GM23338 (cell line): Measurements from ENCODE around the gene IFNA4. TPM values are rescaled to one million over a fixed set of nuclear protein-coding genes. Genes with fewer than 3 reads are reported as not detected.

Experiments used
- ATAC-seq: fragments of 200-7000 bp; cut with Tn5 transposase; 3 replicates; pipeline ENCODE4 v1.9.1; 2020
- DNase-seq: peaks from one replicate; pipeline ENCODE4 v3.0.0-alpha.2; 2015; ENCODE audit warnings: low spot score
- H2AFZ ChIP-seq: fragments of 200-600 bp; sonication (generic); 2 replicates; pipeline ENCODE4 v1.8.0; 2016; ENCODE audit warnings: antibody characterized with exemption, mild to moderate bottlenecking, moderate library complexity
- H3F3A ChIP-seq: fragments of 200-600 bp; sonication (generic); replicated peaks from 2 replicates; pipeline ENCODE4 v1.8.0; 2017; ENCODE audit warnings: antibody characterized with exemption, mixed run types, low read depth
- H3K27ac ChIP-seq: fragments of 200-600 bp; sonication (generic); 2 replicates; pipeline ENCODE4 v1.6.1; 2016; ENCODE audit warnings: low read depth
- H3K27me3 ChIP-seq: fragments of 200-600 bp; sonication (generic); 2 replicates; pipeline ENCODE4 v1.8.0; 2016; ENCODE audit warnings: mild to moderate bottlenecking, mixed run types, moderate library complexity; ENCODE audit not compliant: insufficient read depth
- H3K36me3 ChIP-seq: fragments of 200-600 bp; sonication (generic); 2 replicates; pipeline ENCODE4 v1.8.0; 2016; ENCODE audit warnings: mild to moderate bottlenecking; ENCODE audit not compliant: insufficient read depth
- H3K4me1 ChIP-seq: fragments of 200-600 bp; sonication (generic); 2 replicates; pipeline ENCODE4 v1.8.0; 2016; ENCODE audit warnings: mild to moderate bottlenecking, moderate library complexity; ENCODE audit not compliant: insufficient read depth
- H3K4me2 ChIP-seq: fragments of 200-600 bp; sonication (generic); 2 replicates; pipeline ENCODE4 v1.7.1; 2017; ENCODE audit warnings: mixed run types
- H3K4me3 ChIP-seq: fragments of 200-600 bp; sonication (generic); 2 replicates; pipeline ENCODE4 v1.6.1; 2016; ENCODE audit warnings: mixed run types
- H3K79me2 ChIP-seq: fragments of 200-600 bp; sonication (generic); replicated peaks from 2 replicates; pipeline ENCODE4 v1.8.0; 2017; ENCODE audit warnings: mild to moderate bottlenecking; ENCODE audit not compliant: insufficient read depth
- H3K9me2 ChIP-seq: fragments of 200-600 bp; sonication (generic); 2 replicates; pipeline ENCODE4 v1.8.0; 2017; ENCODE audit not compliant: insufficient read depth
- H4K20me1 ChIP-seq: fragments of 200-600 bp; sonication (generic); replicated peaks from 2 replicates; pipeline ENCODE4 v1.8.0; 2017; ENCODE audit warnings: mild to moderate bottlenecking; ENCODE audit not compliant: insufficient read depth
- H3K27ac Mint-ChIP-seq: 2 replicates; pipeline ENCODE4 v1.8.0; 2020; ENCODE audit warnings: inconsistent platforms, mild to moderate bottlenecking, moderate library complexity, mixed read lengths
- H3K27me3 Mint-ChIP-seq: 3 replicates; pipeline ENCODE4 v1.8.0; 2022; ENCODE audit warnings: low read depth, mild to moderate bottlenecking, moderate library complexity, mixed read lengths, inconsistent platforms; ENCODE audit not compliant: insufficient read depth, poor library complexity
- H3K36me3 Mint-ChIP-seq: 3 replicates; pipeline ENCODE4 v1.8.0; 2021; ENCODE audit warnings: low read depth, mild to moderate bottlenecking, inconsistent platforms, moderate library complexity, mixed read lengths
- H3K4me1 Mint-ChIP-seq: 3 replicates; pipeline ENCODE4 v1.8.0; 2020; ENCODE audit warnings: mild to moderate bottlenecking, inconsistent platforms, mixed read lengths
- H3K4me3 Mint-ChIP-seq: 3 replicates; pipeline ENCODE4 v1.8.0; 2021; ENCODE audit warnings: moderate library complexity, mild to moderate bottlenecking, inconsistent platforms, mixed read lengths
- H3K9me3 Mint-ChIP-seq: 3 replicates; pipeline ENCODE4 v1.8.0; 2020; ENCODE audit warnings: moderate library complexity, mild to moderate bottlenecking, inconsistent platforms, mixed read lengths
- CREB1 ChIP-seq: fragments of 250-450 bp; sonication (Bioruptor Pico); IDR thresholded peaks from 2 replicates; pipeline ENCODE4 v1.5.0; 2020; ENCODE audit warnings: low read depth, mild to moderate bottlenecking, moderate library complexity
- ETS1 ChIP-seq: IDR thresholded peaks from 2 replicates; pipeline ENCODE4 v1.6.1; 2016; ENCODE audit warnings: antibody characterized with exemption
- polyA plus RNA-seq: library from polyadenylated mRNA; unstranded; fragments of >200 nt; fragmentation: Nextera tagmentation; extraction: Ambion mirVana; gene quantifications from 2 replicates; pipeline ENCODE4 v1.2.1, GENCODE V29; 2016
- small RNA-seq: library from RNA; depleted of rRNA; stranded (forward); fragments of <200 nt; gene quantifications from one replicate; pipeline ENCODE3, GENCODE V24; 2014; ENCODE audit warnings: low replicate concordance
- total RNA-seq: library from RNA; depleted of rRNA; stranded (reverse); fragments of >200 nt; shearing (Covaris generic); gene quantifications from 2 replicates; pipeline ENCODE4 v1.2.3, GENCODE V29; 2014; rRNA removed

The IFNA4 gene
- total and polyA plus RNA-seq, 2 experiments from 2014 or later = not detected

GRCh38 chr9:21137020-21137419, 50.4 kb downstream of the IFNA4 start:
- Histone ChIP-seq H2AFZ (no peak overlapping the region), H3F3A (no peaks in the 10 kb centered on the region), H3K79me2 (no peaks in the 10 kb centered on the region), H4K20me1 (no peaks in the 10 kb centered on the region), H3K9me2 (no peaks in the 10 kb centered on the region), H3K4me2 (no peak overlapping the region), H3K4me3 (no peak overlapping the region), H3K4me1 (no peaks in the 10 kb centered on the region), H3K36me3 (no peaks in the 10 kb centered on the region), H3K27me3 (no peaks in the 10 kb centered on the region), H3K27ac (no peak overlapping the region)
- no peak for DNase-seq
- Mint-ChIP-seq H3K9me3 (no peaks in the 10 kb centered on the region), H3K4me1 (no peaks in the 10 kb centered on the region), H3K27ac (no peak overlapping the region), H3K4me3 (no peak overlapping the region), H3K27me3 (peaks cover 3% of the 10 kb centered on the region), H3K36me3 (no peaks in the 10 kb centered on the region)
- TF ChIP-seq ETS1 = no peak
- TF ChIP-seq CREB1 (CRISPR knock-in tag) = no peak
- ATAC-seq = no peak

Small RNAs within 50 kb of the gene (small RNA-seq; reads per million reads assigned to genes)
- not detected for gene RF00019

Other genes starting within 250 kb of the IFNA4 start
- 2.2 and 2.5 TPM in 2 replicates for gene HACD4, start 155.9 kb downstream of the IFNA4 start, total RNA-seq
- 1.3 and 1.7 TPM in 2 replicates for gene HACD4, start 155.9 kb downstream of the IFNA4 start, polyA plus RNA-seq
- gene IFNB1, start 109.6 kb downstream of the IFNA4 start, total RNA-seq = not detected in 2 replicates
- gene IFNB1, start 109.6 kb downstream of the IFNA4 start, polyA plus RNA-seq = not detected in 2 replicates
- not detected in 2 replicates for gene IFNW1, start 45.8 kb downstream of the IFNA4 start, total RNA-seq
- gene IFNW1, start 45.8 kb downstream of the IFNA4 start, polyA plus RNA-seq = not detected in 2 replicates
- not detected in 2 replicates for gene IFNA21, start 20.9 kb downstream of the IFNA4 start, total RNA-seq
- not detected in 2 replicates for gene IFNA21, start 20.9 kb downstream of the IFNA4 start, polyA plus RNA-seq
- gene IFNA7, start 14.6 kb upstream of the IFNA4 start, total RNA-seq = not detected in 2 replicates
- gene IFNA7, start 14.6 kb upstream of the IFNA4 start, polyA plus RNA-seq = not detected in 2 replicates
- gene IFNA10, start 19.6 kb upstream of the IFNA4 start, total RNA-seq = not detected in 2 replicates
- gene IFNA10, start 19.6 kb upstream of the IFNA4 start, polyA plus RNA-seq = not detected in 2 replicates
- not detected in 2 replicates for gene IFNA16, start 29.7 kb upstream of the IFNA4 start, total RNA-seq
- not detected in 2 replicates for gene IFNA16, start 29.7 kb upstream of the IFNA4 start, polyA plus RNA-seq
- gene IFNA17, start 40.6 kb upstream of the IFNA4 start, total RNA-seq = not detected in 2 replicates
- not detected in 2 replicates for gene IFNA17, start 40.6 kb upstream of the IFNA4 start, polyA plus RNA-seq
- gene IFNA14, start 52.4 kb upstream of the IFNA4 start, total RNA-seq = not detected in 2 replicates
- gene IFNA14, start 52.4 kb upstream of the IFNA4 start, polyA plus RNA-seq = not detected in 2 replicates
- not detected in 2 replicates for gene IFNA5, start 117.7 kb upstream of the IFNA4 start, total RNA-seq
- gene IFNA5, start 117.7 kb upstream of the IFNA4 start, polyA plus RNA-seq = not detected in 2 replicates
- gene KLHL9, start 147.8 kb upstream of the IFNA4 start, total RNA-seq = 22.1 and 24.0 TPM in 2 replicates
- 9.1 and 9.6 TPM in 2 replicates for gene KLHL9, start 147.8 kb upstream of the IFNA4 start, polyA plus RNA-seq
- not detected in 2 replicates for gene IFNA6, start 163.3 kb upstream of the IFNA4 start, total RNA-seq
- gene IFNA6, start 163.3 kb upstream of the IFNA4 start, polyA plus RNA-seq = not detected in 2 replicates
- not detected in 2 replicates for gene IFNA13, start 180.5 kb upstream of the IFNA4 start, total RNA-seq
- not detected in 2 replicates for gene IFNA13, start 180.5 kb upstream of the IFNA4 start, polyA plus RNA-seq
- not detected in 2 replicates for gene IFNA2, start 197.8 kb upstream of the IFNA4 start, total RNA-seq
- not detected in 2 replicates for gene IFNA2, start 197.8 kb upstream of the IFNA4 start, polyA plus RNA-seq
- gene IFNA8, start 221.5 kb upstream of the IFNA4 start, total RNA-seq = not detected in 2 replicates
- not detected in 2 replicates for gene IFNA8, start 221.5 kb upstream of the IFNA4 start, polyA plus RNA-seq